Hepatocyte (in vitro differentiated cells): ENCODE measurements around the gene TMEM165. TPM values are rescaled to one million over a fixed set of nuclear protein-coding genes. Genes with fewer than 3 reads are reported as not detected.

Experiments
- DNase-seq: peaks from one replicate; pipeline ENCODE4 v3.0.0-alpha.2; 2016; ENCODE audit warnings: low spot score
- H2AFZ ChIP-seq: fragments of 200-600 bp; sonication (generic); 2 replicates; pipeline ENCODE4 v1.6.0; 2016; ENCODE audit warnings: antibody characterized with exemption, mild to moderate bottlenecking
- H3K27ac ChIP-seq: fragments of 200-600 bp; sonication (generic); 2 replicates; pipeline ENCODE4 v1.5.1; 2016; ENCODE audit warnings: mild to moderate bottlenecking
- H3K27me3 ChIP-seq: fragments of 200-600 bp; sonication (generic); 2 replicates; pipeline ENCODE4 v1.6.1; 2016
- H3K36me3 ChIP-seq: fragments of 200-600 bp; sonication (generic); replicated peaks from 2 replicates; pipeline ENCODE4 v1.5.1; 2016; ENCODE audit warnings: low read depth; ENCODE audit not compliant: insufficient read depth
- H3K4me1 ChIP-seq: fragments of 200-600 bp; sonication (generic); 2 replicates; pipeline ENCODE4 v1.5.1; 2016; ENCODE audit warnings: mild to moderate bottlenecking, moderate library complexity; ENCODE audit not compliant: insufficient read depth
- H3K4me2 ChIP-seq: fragments of 200-600 bp; sonication (generic); 2 replicates; pipeline ENCODE4 v1.6.0; 2016
- H3K4me3 ChIP-seq: fragments of 200-600 bp; sonication (generic); 2 replicates; pipeline ENCODE4 v1.5.1; 2016; ENCODE audit warnings: mild to moderate bottlenecking
- H3K79me2 ChIP-seq: fragments of 200-600 bp; sonication (generic); 2 replicates; pipeline ENCODE4 v1.6.0; 2017; ENCODE audit warnings: mild to moderate bottlenecking
- H3K9me2 ChIP-seq: fragments of 200-600 bp; sonication (generic); replicated peaks from 2 replicates; pipeline ENCODE4 v1.6.0; 2017; ENCODE audit warnings: mild to moderate bottlenecking; ENCODE audit not compliant: insufficient read depth
- H3K9me3 ChIP-seq: fragments of 200-600 bp; sonication (generic); 2 replicates; pipeline ENCODE4 v1.5.1; 2016; ENCODE audit warnings: low read depth, mild to moderate bottlenecking
- H4K20me1 ChIP-seq: fragments of 200-600 bp; sonication (generic); 2 replicates; pipeline ENCODE4 v1.6.0; 2016; ENCODE audit warnings: mild to moderate bottlenecking; ENCODE audit not compliant: insufficient read depth, poor library complexity, severe bottlenecking
- CTCF ChIP-seq: fragments of 200-600 bp; sonication (generic); IDR thresholded peaks from 2 replicates; pipeline ENCODE4 v1.5.1; 2016; ENCODE audit warnings: antibody characterized with exemption, mild to moderate bottlenecking; ENCODE audit not compliant: poor library complexity
- EZH2 ChIP-seq: fragments of 200-600 bp; sonication (generic); IDR thresholded peaks from 2 replicates; pipeline ENCODE4 v1.6.1; 2016; ENCODE audit warnings: antibody characterized with exemption, mild to moderate bottlenecking, borderline replicate concordance
- EZH2phosphoT487 ChIP-seq: fragments of 200-600 bp; sonication (generic); IDR thresholded peaks from one replicate; pipeline ENCODE4 v1.6.1; 2018; ENCODE audit warnings: antibody characterized with exemption, mild to moderate bottlenecking, low read depth, moderate library complexity; ENCODE audit not compliant: unreplicated experiment, severe bottlenecking
- WGBS: methylation state at CpG from one replicate; pipeline ENCODE4 v1.1.6; 2016; ENCODE audit warnings: low lambda C conversion rate; ENCODE audit errors: missing lambda C conversion rate; 5-methylcytosine and 5-hydroxymethylcytosine counted together
- polyA plus RNA-seq: library from polyadenylated mRNA; unstranded; fragments of >200 nt; fragmentation: Nextera tagmentation; extraction: Ambion mirVana; gene quantifications from 2 replicates; pipeline ENCODE4 v1.2.1, GENCODE V29; 2016
- total RNA-seq: library from RNA; depleted of rRNA; stranded (reverse); fragments of >200 nt; gene quantifications from 2 replicates; pipeline ENCODE4 v1.2.3, GENCODE V29; 2014

The TMEM165 gene
- total and polyA plus RNA-seq, 2 experiments from 2014 or later: 152 to 160 TPM

- Histone ChIP-seq H3K9me3 (no peaks in the 10 kb centered on the region), H3K4me3 (peak overlapping the region; percentile 58), H3K4me1 (peaks cover 4% of the 10 kb centered on the region), H2AFZ (no peak overlapping the region), H3K79me2 (peaks cover 63% of the 10 kb centered on the region), H3K36me3 (no peaks in the 10 kb centered on the region), H3K27ac (peak overlapping the region; percentile 100), H4K20me1 (peaks cover 42% of the 10 kb centered on the region), H3K9me2 (no peaks in the 10 kb centered on the region), H3K27me3 (no peaks in the 10 kb centered on the region), H3K4me2 (peak overlapping the region; percentile 87)
- peak; percentile 28 for DNase-seq
- 24% methylated on average over 15 of the region's 15 CpGs for WGBS
- TF ChIP-seq EZH2phosphoT487 (no peak), CTCF (no peak), EZH2 (no peak)
These were observed 2.0 kb downstream of the TMEM165 start for GRCh38 chr4:55397520-55398321.

GRCh38 chr4:55398461-55398860 lies 2.7 kb downstream of the TMEM165 start:
- Histone ChIP-seq H3K9me2 (no peaks in the 10 kb centered on the region), H4K20me1 (peaks cover 46% of the 10 kb centered on the region), H3K27ac (peak overlapping the region; percentile 100), H3K36me3 (no peaks in the 10 kb centered on the region), H3K27me3 (no peaks in the 10 kb centered on the region), H3K4me3 (peak overlapping the region; percentile 58), H3K4me2 (peak overlapping the region; percentile 87), H3K79me2 (peaks cover 71% of the 10 kb centered on the region), H3K4me1 (peaks cover 4% of the 10 kb centered on the region), H2AFZ (no peak overlapping the region), H3K9me3 (no peaks in the 10 kb centered on the region)
- peak; percentile 37 for DNase-seq
- 4% methylated on average over 1 of the region's 1 CpG for WGBS
- TF ChIP-seq CTCF (no peak), EZH2 (no peak), EZH2phosphoT487 (no peak)

GRCh38 chr4:55398966-55399365 lies 3.2 kb downstream of the TMEM165 start:
- H3K4me1 ChIP-seq: peaks cover 4% of the 10 kb centered on the region

More at GRCh38 chr4:55398966-55399365, 3.2 kb downstream of the TMEM165 start:
- WGBS: 51% methylated on average over 3 of the region's 3 CpGs
- H3K4me2 ChIP-seq: peak overlapping the region; percentile 87
- peak overlapping the region; percentile 58 for H3K4me3 ChIP-seq
- no peaks in the 10 kb centered on the region for H3K27me3 ChIP-seq
- no peak overlapping the region for H2AFZ ChIP-seq
- H3K9me2 ChIP-seq: no peaks in the 10 kb centered on the region
- no peak for TF ChIP-seq EZH2phosphoT487
- TF ChIP-seq CTCF: no peak
- TF ChIP-seq EZH2: no peak
- peaks cover 46% of the 10 kb centered on the region for H4K20me1 ChIP-seq
- no peaks in the 10 kb centered on the region for H3K36me3 ChIP-seq
- H3K9me3 ChIP-seq: no peaks in the 10 kb centered on the region
- DNase-seq: no peak
- H3K79me2 ChIP-seq: peaks cover 76% of the 10 kb centered on the region
- peak overlapping the region; percentile 100 for H3K27ac ChIP-seq
